Activated T-cell treated with anti-CD3 and anti-CD28 coated beads for 24 hours (primary cell): ENCODE results near the gene DGKH.
"Not testable (repeated sequence)": the region's sequence is repeated elsewhere in the genome, so short reads cannot be mapped to it uniquely, and the experiment has no call there.

Experiments
- DNase-seq: peaks from one replicate; pipeline ENCODE4 v3.0.0-alpha.2; 2020; ENCODE audit warnings: low read depth

The DGKH gene

GRCh38 chr13:42225051-42225450 lies 176.6 kb downstream of the DGKH start:
- DNase-seq = no peak

GRCh38 chr13:42226759-42227158 lies 178.3 kb downstream of the DGKH start:
- DNase-seq = not testable (repeated sequence)

- no peak for DNase-seq
Measured at GRCh38 chr13:42228527-42228926, 180.1 kb downstream of the DGKH start.

- no peak for DNase-seq
Measured at GRCh38 chr13:42229287-42229686, 180.8 kb downstream of the DGKH start.

GRCh38 chr13:42232671-42233070 lies 184.2 kb downstream of the DGKH start:
- DNase-seq = no peak

GRCh38 chr13:42233726-42234125 lies 185.3 kb downstream of the DGKH start:
- DNase-seq = no peak

GRCh38 chr13:42239161-42239560 lies 190.7 kb downstream of the DGKH start:
- no peak for DNase-seq

- DNase-seq = no peak
Measured at GRCh38 chr13:42239644-42240043, 191.2 kb downstream of the DGKH start.

- DNase-seq = no peak
Measured at GRCh38 chr13:42246541-42246940, 198.1 kb downstream of the DGKH start.

- no peak for DNase-seq
Measured at GRCh38 chr13:42247883-42248282, 199.4 kb downstream of the DGKH start.

- no peak for DNase-seq
Measured at GRCh38 chr13:42255886-42256285, 207.4 kb downstream of the DGKH start.

- DNase-seq = no peak
Measured at GRCh38 chr13:42258747-42259146, 210.3 kb downstream of the DGKH start.

GRCh38 chr13:42259515-42259914 lies 211.1 kb downstream of the DGKH start:
- no peak for DNase-seq

- DNase-seq = no peak
Measured at GRCh38 chr13:42260903-42261654, 212.6 kb downstream of the DGKH start.

GRCh38 chr13:42266473-42266872 lies 218.0 kb downstream of the DGKH start:
- DNase-seq = no peak

GRCh38 chr13:42270160-42270856 lies 221.9 kb downstream of the DGKH start:
- DNase-seq = no peak

GRCh38 chr13:42270857-42271215 lies 222.4 kb downstream of the DGKH start:
- no peak for DNase-seq

GRCh38 chr13:42271337-42272114 lies 223.1 kb downstream of the DGKH start:
- DNase-seq = peak; percentile 90

GRCh38 chr13:42272115-42272803 lies 223.8 kb downstream of the DGKH start, which contains the start of gene AKAP11:
Gene AKAP11, plus strand, starts transcription at chr13:42272152. Its CDS starts 14,197 bp downstream, at chr13:42286349.
- DNase-seq = peak; percentile 33

- DNase-seq = no peak
Measured at GRCh38 chr13:42272804-42273175, 224.3 kb downstream of the DGKH start.

- DNase-seq = no peak
Measured at GRCh38 chr13:42274386-42275097, 226.1 kb downstream of the DGKH start.

- DNase-seq = no peak
Measured at GRCh38 chr13:42275098-42275471, 226.6 kb downstream of the DGKH start.
